ENCODE results near the gene FAM20B. TPM values are rescaled to one million over a fixed set of nuclear protein-coding genes. Genes with fewer than 3 reads are reported as not detected.

Gene FAM20B
- total and polyA plus RNA-seq, 2 of the 13 experiments (the other 11 are each of a cell fraction or from before 2014, with no cell fraction given): 13.8 to 26.9 TPM

- TF ChIP-seq PLSCR1 (CRISPR knock-in tag; IDR thresholded peaks at IDR 0.05; ENCODE audit: borderline replicate concordance) (0 out of 2 replicates have a peak, but pooled peaks have one; percentile 40), AHR (CRISPR knock-in tag; IDR thresholded peaks at IDR 0.05) (peak; percentile 78; the same call in 1 of the 2 replicates), MAX (IDR thresholded peaks at IDR 0.05) (peak; percentile 80), ZNF296 (CRISPR knock-in tag; conservative IDR thresholded peaks at IDR 0.05) (peak; percentile 82), ZBTB42 (CRISPR knock-in tag; IDR thresholded peaks at IDR 0.05) (peak; percentile 72; the same call in 1 of the 2 replicates), ZNF281 (CRISPR knock-in tag; IDR thresholded peaks at IDR 0.05; ENCODE audit: borderline replicate concordance) (peak; percentile 21; the same call in 1 of the 2 replicates), ZNF710 (CRISPR knock-in tag; IDR thresholded peaks at IDR 0.05; ENCODE audit: borderline replicate concordance) (peak; percentile 24; the same call in 1 of the 2 replicates), JUN (CRISPR knock-in tag; IDR thresholded peaks at IDR 0.05) (no peak), ZNF567 (CRISPR knock-in tag; IDR thresholded peaks at IDR 0.05; ENCODE audit: borderline replicate concordance) (no peak), ZNF574 (CRISPR knock-in tag; IDR thresholded peaks at IDR 0.05) (peak; percentile 71), ZBTB49 (CRISPR knock-in tag; IDR thresholded peaks at IDR 0.05; ENCODE audit: borderline replicate concordance) (no peak), RNF2 (conservative IDR thresholded peaks at IDR 0.05; ENCODE audit: low read depth) (peak; percentile 95), E2F1 (CRISPR knock-in tag; IDR thresholded peaks at IDR 0.05) (peak; percentile 41; the same call in 1 of the 2 replicates), ZNF547 (CRISPR knock-in tag; IDR thresholded peaks at IDR 0.05) (peak; percentile 58; the same call in 1 of the 2 replicates)
Measured at GRCh38 chr1:179025975-179026812, 500 bp downstream of the FAM20B start (continued).
